ENCODE results near the gene TELO2.

- no peak for TF ChIP-seq CTCF (IDR thresholded peaks at IDR 0.05)
- TF ChIP-seq EP300 (IDR thresholded peaks at IDR 0.05): no peak
Measured at GRCh38 chr16:1543085-1543896, 50.1 kb downstream of the TELO2 start.
